Measurements from ENCODE around the gene PROS1.

PROS1 gene

DNA sequence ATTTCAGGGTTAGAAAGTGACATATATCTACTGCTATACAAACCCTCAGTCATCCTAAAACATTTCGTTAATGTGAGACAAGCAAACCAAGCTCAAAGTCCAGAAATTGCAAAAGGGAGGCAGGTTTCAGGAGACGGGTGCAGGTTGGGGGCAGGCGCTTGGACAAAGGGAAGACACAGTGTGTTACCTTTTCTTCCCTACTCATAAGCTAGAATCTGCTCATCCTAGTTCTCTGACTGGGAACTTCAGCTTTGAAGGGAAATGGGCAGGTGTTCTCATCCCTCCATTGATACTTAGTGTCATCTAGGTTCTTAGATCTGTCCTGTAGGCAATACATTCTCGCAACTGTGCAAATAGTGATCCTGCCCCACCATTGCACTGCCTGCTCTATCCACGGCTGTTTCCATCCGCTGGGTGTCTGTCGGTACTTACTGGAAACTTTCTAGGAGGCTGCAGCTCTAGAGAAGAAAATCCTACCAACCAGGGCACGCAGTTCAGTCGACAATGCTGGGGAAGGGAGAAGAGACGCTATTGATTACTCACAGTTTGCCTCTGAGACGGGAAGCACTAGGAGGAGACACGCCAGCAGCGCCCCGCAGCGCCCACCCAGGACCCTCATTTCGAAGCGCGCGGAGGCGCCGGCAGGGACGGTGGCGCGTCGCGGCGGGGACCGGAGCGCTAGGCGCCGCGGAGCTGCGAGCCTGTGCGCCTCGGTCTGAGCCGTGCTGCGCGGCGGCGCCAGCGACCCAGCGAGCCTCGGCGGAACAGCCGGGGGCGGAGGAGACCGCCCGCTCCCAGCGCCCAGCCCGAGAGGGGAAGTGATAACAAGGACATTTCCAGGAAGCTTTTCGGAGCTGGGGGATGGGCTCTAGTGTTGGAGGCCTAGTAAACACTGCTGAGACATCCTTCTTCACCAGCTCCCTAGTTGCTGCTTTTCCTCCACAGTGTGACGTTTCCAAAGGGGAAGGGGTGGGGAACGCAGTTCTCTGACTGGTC lies at the start of gene PROS1:
TSS of gene PROS1 (minus strand) at position 766 of the 996 bp plus-strand sequence. CDS start at position 619, 147 bp downstream.
- peak; percentile 88 for DNase-seq (ENCODE audit: low spot score)

DNA sequence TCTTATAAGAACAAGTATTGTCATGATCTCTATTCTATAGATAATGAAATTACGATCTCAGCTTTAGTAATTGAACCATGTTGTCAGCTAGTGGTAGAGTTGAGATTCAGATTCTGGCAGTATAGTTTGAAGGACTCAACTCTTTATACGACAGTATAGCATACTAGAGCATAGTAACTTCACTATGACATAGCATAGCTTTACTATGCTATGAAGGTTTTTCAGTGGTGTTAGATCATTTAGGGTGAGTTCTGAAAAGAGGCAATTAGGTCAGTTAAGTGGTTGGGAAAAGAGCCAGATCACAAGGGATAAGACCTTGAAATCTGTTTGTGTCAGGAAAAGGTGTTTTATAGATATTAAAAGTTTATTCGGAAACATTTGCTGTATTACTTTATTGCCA lies 46.6 kb upstream of the PROS1 start:
- no peak for DNase-seq (ENCODE audit: low spot score)

DNA sequence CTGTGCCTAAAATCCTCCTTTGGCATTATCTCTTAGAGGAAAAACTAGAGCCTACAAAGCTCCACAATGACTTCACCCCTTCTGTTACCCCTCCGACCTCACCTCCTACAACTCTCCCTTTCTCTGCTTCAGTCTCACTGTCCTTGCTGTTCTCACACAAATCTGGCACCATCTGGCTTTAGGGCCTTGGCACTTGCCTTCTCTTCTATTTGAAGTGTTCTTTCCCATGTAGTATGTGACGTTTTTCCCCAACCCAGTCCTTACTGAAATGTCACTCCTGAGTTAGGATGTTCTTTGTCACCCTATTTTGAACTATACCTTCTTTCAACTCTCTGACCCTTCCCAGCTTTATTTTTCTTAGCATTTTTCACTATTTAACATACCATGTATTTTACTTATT lies 46.0 kb upstream of the PROS1 start:
- no peak for DNase-seq (ENCODE audit: low spot score)

DNA sequence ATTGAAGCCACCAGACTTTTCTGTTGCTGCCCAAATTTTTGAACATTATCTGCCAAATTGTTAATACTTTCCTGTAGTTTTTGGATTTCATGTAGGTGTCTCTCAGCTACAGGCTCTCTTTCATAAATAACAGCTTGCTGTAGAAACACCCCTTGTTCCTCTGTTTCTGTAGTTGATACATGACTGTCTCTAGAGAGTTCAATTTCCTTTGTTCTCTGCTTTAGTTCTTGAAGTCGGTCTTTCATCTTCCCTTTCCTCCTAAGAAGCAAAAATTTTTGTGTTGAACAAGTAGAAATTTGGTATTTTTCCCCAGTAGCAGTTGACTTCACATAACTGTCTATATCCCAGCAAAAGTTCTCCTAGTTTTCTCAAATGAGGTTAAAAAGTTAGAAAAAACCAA lies 41.3 kb upstream of the PROS1 start:
- DNase-seq (ENCODE audit: low spot score): no peak

DNA sequence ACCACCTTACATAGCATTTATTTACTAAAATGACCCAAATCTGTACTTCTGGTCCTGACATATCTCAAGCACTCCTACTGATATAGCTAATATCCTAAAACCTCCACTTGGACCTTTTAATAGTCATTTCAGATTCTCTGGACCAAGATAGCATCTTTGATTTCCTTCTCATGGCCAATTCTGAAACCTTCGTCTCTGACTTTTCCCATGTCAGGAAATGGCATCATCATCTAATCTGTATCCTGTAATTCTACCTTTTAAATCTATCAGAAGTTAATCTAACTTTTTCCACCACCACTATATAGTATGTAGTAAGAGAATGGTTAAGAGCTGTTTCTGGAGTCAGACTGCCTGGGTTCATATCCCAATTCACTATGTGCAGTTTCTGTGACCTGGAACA lies 38.5 kb upstream of the PROS1 start:
- no peak for DNase-seq (ENCODE audit: low spot score)

DNA sequence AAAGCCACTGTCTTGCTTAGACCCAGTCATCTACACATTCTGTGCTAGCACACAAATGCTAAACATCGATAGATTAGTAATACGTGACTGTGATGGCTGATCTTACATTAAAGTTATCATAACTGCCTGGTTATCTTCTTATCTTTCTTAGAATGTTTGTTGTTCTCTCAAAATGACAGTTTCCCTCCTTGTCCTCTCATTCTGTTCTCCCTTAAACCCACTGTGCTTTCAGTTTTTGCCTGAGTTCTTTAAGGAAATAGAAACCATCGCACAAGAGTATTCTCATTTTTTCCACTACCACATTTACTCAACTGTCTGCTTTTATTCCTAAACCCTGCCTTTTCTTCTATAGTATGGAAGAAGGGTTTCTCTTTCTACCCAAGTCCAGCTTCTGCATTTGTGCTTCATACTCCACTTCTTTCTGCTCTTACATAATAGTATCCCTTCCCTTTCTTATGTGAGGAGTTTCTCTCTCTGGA lies 37.6 kb upstream of the PROS1 start:
- no peak for DNase-seq (ENCODE audit: low spot score)

DNA sequence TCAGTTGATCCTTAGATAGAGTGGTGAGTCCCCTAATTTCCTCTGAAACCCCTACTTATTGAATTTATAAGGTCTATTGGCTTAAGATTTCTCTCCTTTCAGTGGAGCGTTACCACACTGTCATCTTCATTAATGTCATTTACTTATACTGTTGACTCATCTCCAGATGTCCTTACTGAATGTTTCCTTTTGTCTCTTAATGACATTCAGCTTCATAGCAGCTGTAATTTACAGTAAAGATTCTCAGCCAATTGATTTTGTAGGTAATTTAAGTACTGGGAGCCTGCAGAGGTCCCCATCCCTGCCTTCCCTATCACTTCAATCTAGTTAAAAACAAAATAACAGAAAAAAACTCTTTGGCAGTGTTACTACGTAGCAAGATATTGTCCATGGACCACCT lies 35.9 kb upstream of the PROS1 start:
- DNase-seq (ENCODE audit: low spot score): no peak

DNA sequence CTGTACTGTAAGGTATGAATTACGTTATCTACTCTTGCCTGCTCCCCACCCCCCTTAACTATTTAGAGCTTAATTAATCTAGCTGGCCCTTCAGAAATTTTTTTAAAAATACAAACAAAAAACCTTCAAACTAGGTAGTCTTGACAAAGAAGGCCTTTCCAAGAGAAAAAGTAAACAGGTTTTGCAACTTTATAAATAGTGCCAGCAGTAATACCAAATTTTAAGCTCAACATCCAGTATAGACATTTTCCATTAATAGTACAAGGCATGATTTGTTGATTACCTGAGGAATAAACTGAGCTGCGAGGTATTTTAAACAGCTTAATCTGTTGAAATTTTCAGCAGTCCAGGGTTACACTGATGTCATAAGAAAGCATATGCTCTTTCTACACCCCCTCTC lies 34.6 kb upstream of the PROS1 start:
- DNase-seq (ENCODE audit: low spot score): no peak

DNA sequence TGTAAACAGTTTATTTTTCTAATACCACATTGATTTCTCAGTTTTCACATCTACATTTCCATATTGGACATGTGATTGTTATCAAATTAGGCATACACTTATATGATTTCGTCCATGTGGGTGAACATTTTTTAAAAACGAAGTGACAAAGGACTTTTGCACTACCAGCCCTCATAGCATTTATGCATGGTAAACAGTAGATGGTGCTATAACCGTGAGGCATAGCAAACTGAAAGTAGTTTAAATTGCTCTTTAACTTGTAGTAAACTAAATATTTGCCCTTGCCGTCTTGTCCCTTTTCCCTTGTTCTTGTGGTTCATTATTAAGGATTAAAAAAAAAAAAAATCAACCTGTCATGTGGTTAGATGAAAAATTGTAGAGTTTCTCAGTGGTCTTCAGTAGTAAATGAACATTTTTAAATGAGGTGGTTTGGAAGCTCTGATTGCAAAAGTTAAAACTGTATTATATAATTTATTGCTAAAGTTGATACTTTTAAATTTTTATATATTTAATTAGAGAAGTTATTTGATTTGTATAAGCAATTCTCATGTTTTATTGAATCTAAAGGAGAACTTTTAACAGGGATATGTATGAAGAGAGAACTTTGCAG lies 30.7 kb upstream of the PROS1 start:
- DNase-seq (ENCODE audit: low spot score): peak; percentile 44

DNA sequence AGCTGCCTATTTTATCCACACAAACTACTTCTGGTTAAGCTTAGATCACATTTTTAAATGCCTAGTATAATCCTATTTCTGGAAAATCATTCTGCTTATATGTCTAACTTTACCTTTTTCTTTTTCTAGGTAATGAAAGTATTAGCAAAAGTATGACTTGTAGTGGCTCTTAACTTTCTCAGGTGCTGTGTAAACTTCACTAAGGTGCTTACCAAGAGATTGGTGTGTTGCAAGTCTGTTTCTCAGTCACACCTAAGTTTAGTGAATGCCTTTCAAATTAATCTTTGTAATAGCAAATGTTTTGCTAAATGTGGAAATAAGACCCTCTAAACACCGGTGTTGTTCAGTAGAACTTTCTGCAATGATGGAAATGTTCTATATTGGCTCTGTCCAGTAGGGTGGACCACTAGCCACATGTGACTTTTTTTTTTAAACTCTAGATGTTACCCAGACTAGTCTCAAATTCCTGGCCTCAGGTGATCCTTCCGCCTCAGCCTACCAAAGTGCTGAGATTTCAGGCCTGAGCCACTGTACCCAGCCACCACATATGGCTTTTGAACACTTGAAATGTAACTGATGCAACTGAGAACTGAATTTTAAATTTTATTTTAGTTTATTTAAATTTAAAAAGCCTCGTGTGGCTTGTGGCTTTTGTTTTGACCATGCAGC lies 28.3 kb upstream of the PROS1 start:
- DNase-seq (ENCODE audit: low spot score): no peak

DNA sequence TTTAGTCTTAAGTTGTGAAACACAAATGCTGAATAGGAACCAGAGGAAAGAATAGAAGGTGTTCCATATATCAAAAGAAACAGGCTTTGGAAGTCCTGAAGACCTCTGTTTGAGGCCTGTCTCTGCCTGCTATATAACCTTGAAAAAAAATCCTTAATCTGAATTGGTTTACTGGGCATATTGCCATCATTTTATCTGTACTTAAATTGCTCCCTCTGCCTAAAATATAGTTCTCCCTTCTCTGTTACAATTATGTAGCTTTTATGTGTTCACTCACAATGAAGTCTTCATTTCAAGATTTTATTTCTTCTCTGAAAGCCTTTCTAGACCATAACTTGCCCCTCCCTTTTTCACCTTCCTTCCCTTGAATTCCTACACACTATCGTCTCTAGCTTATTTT lies 27.5 kb upstream of the PROS1 start:
- no peak for DNase-seq (ENCODE audit: low spot score)

DNA sequence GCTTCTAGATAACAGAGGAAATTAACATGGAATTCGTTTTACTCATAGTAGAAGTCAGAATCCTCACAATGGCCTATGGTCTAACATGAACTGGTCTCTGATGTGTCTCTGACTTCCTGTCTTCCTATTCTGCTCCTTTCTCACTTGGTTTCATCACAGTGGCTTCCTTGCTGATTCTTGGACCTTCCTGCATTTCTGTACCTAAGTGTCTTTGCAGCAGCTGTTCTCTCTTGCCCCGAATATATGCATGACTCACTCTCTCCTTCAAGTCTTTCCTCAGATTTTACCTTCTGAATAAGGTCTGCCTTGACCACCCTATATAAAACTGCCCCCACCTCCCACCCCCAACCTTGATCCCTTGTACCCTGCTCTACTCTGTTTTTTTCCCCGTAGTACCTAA lies 20.4 kb upstream of the PROS1 start:
- DNase-seq (ENCODE audit: low spot score): no peak

DNA sequence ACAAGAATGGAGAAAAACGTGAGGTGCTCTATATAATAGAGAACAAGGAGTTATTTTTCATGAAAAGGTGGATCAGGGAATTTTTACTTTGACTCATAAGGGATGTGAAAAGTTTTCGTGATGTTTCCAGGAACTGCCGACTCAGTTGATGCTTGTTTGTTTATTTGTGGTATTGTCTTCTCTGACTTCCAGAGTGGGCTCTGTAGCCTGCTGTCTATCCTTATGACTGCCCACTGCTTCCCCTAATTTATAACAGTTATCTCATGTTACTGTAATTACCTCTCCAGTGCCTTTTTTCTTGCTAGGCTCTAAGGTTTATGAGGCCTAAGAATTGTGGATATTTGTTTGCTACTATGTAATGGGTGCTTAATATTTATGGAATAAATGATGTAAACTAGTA lies 18.5 kb upstream of the PROS1 start:
- no peak for DNase-seq (ENCODE audit: low spot score)

DNA sequence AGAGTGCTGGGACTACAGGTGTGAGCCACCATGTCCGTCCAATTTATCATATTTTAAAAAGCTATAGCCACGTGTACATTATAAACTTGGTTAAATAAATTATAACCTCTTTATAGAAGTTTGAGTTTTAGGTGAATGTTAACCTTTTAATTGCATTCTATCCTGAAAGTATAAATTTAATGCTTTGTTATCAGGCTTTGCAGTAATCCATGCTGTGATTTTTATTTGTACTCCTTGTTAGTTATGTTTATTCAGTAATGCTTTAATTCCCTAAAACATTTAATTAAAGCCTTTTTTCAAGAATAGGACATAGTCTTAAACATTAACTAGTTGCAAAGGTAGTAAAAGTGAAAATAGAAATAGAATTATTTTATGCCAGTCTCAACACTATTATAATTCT lies 17.9 kb upstream of the PROS1 start:
- no peak for DNase-seq (ENCODE audit: low spot score)

DNA sequence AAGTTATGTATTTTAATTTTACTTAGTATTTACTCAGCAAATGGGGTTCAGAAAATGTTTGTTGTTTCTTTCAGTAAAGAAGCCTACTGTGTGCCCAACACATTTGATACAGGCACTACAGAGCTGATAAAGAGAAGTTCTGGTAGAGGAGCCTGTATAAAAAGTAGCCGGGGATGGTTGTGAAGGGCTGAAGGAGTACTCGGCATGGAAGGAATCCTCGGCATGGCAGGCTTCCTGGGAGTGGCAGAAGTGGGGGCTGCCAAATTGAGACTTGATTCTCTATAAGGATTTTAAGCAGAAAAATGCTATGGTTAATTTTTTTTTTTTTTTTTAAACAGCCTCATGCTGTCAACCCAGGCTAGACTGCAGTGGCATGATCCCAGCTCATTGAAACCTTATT lies 15.5 kb upstream of the PROS1 start:
- no peak for DNase-seq (ENCODE audit: low spot score)

DNA sequence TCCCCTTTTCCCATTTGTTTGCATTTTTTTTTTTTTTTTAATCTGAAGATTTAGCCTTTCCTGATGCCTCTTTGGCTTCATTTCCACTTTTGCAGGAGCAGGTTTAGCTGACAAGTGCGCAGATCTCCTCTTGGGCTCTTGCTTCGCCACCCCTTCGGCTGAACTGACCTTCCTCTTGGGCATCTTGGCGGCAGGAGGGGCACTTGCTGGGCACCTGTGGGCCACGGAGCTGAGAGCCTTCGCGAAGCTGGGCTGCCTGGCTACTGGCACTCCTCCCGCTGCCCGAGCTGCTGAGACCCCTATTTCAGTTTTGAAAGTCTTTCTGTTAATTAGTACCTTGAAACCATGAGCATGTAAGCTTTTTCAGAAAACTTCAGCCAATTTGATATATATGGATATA lies 15.1 kb upstream of the PROS1 start:
- no peak for DNase-seq (ENCODE audit: low spot score)

DNA sequence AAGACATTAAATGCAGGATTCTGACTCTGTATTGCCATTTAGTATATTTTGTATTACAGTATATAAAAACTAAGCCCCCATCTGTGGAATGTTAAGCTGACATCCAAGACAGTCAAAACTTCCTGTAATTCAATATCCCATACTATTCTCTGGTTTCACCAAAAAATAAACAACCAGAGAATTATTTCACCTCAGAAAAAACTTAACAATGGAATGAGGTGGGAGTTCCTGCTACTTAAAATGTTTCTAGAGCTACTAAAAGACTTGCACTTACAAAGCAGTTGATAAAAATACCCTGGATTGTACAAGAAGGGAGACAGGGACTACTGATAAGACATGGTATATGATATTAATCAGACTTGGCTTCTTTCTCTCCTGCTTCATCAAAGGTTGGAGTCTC lies 14.6 kb upstream of the PROS1 start:
- DNase-seq (ENCODE audit: low spot score): no peak

DNA sequence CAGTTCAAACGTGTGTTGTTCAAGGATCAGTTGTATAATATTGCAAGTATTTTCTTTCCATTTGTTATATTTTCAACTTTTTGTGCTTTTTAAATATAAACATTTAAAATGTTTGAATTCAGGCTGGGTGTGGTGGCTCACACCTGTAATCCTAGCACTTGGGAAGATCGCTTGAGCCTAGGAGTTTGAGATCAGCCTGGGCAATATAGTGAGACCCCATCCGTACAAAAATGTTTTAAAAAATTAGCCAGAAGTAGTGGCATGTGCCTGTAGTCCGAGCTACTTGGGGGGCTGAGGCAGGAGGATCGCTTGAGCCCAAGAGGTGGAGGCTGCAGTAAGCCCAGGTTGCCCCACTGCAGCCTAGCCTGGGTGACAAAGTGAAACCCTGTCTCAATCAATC lies 10.9 kb upstream of the PROS1 start:
- DNase-seq (ENCODE audit: low spot score): no peak

DNA sequence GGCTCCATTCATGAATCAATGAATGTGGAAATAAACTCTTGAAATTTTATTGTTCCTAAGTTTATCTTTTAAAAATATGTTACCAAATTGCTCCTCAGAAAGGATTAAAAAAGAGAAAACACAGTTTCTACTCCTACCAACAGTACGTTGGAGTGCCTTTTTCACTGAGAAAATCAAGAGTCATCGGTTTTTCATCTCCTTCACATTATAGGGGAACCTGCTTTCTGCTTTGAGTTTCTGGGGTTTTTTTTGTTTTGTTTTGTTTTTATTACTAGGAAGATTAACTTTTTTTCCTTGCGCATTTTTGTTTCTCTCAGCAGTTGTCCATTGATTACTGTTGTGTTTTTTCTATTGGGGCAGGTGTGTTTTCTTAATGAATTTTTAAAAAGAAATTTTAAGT lies 9.7 kb upstream of the PROS1 start:
- DNase-seq (ENCODE audit: low spot score): no peak

DNA sequence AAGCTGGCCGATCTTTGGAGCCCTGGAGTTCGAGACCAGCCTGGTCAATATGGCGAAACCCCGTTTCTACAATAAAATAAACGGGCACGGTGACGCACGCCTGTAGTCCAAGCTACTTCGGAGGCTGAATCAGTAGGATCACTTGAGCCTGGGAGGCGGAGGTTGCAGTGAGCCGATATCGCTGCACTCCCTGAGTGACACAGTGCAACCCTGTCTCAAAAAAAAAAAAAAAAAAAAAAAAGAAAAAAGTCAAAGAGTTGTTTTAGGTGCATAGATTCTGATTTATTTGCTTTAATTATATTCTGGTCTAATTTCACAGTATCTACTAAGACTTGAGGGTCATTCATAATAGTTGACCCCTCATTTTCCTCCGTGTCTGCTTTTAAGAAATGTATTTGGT lies 8.0 kb upstream of the PROS1 start:
- DNase-seq (ENCODE audit: low spot score): no peak

DNA sequence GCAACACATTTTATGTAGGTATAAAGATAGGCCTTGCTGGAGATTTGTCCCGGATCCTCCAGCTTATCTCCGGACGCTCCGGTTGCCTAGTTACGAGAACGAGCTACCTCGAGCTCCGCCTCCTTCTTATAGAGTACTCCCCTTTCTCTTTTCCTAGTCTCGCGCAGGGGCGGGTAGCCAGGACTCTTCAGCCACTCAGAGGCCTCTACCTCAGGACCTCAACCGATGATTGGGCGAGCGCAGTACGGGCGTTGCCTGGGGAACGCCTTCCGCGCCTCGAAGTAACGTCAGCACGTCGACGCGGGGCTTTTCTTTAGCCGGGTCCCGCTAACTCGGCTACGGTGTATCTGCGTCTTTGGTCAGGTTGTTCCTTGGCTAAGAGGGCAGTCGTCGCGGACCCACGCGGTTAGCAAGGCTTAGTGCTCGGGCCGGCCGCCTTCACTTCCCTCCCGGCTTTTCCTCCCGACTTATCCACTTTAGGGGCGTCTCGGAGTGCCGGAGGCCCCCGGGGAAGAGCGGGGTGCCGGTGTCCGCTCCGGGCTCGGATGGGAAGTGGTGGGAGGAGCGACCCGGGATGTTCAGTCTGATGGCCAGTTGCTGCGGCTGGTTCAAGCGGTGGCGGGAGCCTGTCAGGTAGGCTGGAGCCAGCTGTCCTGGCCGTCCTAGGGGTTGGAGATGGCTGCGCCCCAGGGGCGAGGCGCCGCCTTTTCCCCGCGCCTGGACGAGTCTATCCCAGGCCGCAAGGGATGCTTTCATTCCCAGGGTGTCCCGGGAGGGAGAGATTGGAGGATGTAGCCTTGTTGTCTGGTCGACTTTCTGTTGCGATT lies 6.4 kb upstream of the PROS1 start, which contains the start of gene ARL13B:
TSS of gene ARL13B (plus strand) at position 306 of the 827 bp plus-strand sequence. CDS start at position 575, 269 bp downstream.
- peak; percentile 98 for DNase-seq (ENCODE audit: low spot score)

DNA sequence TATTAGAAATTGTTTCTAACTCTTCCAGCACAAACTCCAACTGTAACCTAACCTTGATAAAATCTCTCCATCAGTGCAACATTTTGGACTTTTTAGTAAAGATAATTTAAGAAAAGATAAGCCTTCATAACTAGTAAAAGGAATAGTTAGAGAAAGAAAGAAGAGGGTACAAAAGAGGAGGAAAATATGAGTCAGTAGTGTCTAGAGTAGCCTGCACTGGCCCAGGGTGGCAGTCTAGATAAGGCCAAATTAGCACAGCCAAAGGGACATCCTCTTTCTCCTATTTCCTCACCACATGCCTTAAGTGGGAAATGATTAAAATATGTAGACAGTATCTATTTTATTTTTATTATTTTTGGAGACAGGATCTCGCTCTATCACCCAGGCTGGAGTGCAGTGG lies 3.7 kb downstream of the PROS1 start:
- no peak for DNase-seq (ENCODE audit: low spot score)

Data from HuH-7 (cell line).